Medulla oblongata (tissue), 1 donor: Measurements from ENCODE around the gene WWC2.

Experiments
- DNase-seq: peaks from one replicate; pipeline ENCODE4 v3.0.0-alpha.2; 2015; ENCODE audit errors: extremely low spot score

The WWC2 gene

GRCh38 chr4:183256756-183257385 is 157.8 kb downstream of the WWC2 start:
- DNase-seq: peak; percentile 76

DNA sequence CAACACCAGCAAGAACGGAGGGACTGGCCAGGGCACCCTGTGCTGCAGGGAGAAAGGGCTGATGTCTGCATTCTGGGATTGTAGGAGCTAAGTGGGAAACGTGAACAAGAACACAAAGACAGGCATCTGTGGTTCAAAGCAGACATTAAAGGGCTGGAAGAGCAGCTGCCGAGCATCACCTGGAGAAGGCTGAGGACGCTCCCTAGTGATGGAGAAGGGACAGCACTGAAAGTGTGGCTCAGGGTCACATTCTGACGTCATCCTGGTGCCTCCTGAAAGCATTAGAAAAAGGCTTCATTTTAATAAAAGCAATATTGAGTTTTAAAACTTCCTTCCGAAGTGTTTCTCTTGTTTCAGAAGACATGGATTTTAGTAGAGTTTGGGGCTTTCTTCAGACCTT is 158.8 kb downstream of the WWC2 start:
- no peak for DNase-seq

GRCh38 chr4:183260491-183261151 is 161.6 kb downstream of the WWC2 start:
- DNase-seq: no peak

- DNase-seq: peak; percentile 94
Measured at GRCh38 chr4:183261953-183262775, 163.1 kb downstream of the WWC2 start.

DNA sequence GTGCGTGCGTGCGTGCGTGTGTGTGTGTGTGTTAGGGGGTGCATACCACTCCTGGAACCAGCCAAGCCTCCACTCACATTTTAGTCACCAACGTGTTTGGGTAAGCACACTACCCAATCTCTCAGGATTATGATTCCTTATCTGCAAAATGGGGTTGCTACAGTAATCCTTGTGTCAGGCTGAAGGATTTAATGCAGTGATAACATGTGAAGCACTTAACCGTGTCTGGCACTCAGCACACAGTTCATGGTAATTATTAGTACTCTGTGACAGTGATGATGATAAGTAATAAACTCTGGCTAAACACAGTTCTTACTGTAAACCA is 163.7 kb downstream of the WWC2 start:
- no peak for DNase-seq

DNA sequence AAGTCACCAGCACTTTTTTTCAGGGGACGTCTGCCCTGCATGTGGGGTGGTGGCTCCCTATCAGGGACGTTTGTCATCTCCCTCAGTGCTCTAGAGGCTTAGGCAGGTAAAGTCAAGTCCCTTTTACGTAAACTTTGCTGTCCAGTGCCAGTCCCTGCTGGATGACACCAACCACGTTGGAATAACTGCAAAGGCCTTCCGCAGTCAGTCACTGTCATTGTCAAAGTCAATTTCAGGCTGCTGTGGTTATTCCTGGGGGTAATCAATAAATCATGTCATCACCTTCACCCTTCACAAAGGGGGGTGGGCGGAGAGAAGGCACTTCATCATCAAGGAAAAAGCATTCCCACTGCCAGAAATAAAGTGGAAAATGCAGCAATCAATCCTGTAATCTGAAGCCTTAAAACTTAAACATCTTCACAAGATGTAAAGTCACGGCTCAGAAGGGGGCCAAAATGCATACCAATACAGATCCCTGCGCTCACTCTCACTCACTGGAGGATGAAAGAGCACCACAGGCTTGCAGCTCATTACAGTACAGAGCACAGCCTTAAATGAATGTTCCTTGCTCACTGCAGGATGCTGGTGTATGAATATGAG is 164.8 kb downstream of the WWC2 start:
- DNase-seq: no peak

- DNase-seq: no peak
Measured at GRCh38 chr4:183264614-183265013, 165.6 kb downstream of the WWC2 start.

GRCh38 chr4:183266371-183266770 is 167.3 kb downstream of the WWC2 start:
- no peak for DNase-seq

- no peak for DNase-seq
Measured at GRCh38 chr4:183268556-183268955, 169.5 kb downstream of the WWC2 start.

- no peak for DNase-seq
Measured at GRCh38 chr4:183272384-183272783, 173.3 kb downstream of the WWC2 start.

DNA sequence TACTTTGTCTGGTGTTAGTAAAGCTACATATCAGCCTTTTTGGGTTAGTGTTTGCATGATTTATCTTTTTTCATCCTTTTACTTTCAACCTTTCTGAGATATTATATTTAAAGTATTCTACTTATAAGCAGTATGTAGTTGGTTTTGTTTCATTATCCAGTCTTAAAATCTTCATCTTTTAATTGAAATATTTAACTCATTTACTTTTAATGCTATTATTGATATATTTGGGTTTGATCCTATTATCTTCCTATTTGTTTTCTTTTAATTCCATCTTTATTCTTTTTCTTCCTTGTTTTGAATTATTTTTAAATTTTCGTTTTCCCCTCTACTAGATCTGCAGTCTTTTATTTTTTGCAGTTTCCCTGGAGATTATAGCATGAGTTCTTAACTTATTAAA is 177.0 kb downstream of the WWC2 start:
- DNase-seq: no peak

DNA sequence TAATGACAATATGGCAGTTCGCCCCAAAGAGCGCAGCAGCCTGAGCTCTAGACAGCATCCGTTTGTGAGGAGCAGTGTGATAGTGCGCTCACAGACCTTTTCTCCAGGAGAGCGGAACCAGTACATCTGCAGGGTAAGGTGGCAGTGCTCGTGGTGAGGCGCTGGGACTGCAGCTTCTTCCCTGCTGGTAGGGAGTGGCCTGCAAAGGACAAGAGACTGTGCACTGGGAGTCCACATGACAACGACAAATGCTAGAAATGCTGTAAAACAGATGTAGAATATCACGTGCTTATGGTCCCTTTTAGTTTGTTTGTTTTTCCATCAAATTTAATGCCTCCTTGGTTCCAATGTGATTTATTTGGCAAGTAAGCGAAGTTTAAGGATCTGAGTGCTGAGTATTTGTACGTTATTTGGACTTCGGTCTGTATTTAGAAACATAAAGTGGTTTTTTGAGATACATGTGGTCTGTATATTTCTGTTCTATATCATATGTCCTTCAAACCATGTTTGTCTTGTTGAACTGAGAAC is 185.3 kb downstream of the WWC2 start:
- no peak for DNase-seq

GRCh38 chr4:183284965-183285364 is 185.9 kb downstream of the WWC2 start:
- no peak for DNase-seq

GRCh38 chr4:183285886-183286285 is 186.8 kb downstream of the WWC2 start:
- DNase-seq: no peak

DNA sequence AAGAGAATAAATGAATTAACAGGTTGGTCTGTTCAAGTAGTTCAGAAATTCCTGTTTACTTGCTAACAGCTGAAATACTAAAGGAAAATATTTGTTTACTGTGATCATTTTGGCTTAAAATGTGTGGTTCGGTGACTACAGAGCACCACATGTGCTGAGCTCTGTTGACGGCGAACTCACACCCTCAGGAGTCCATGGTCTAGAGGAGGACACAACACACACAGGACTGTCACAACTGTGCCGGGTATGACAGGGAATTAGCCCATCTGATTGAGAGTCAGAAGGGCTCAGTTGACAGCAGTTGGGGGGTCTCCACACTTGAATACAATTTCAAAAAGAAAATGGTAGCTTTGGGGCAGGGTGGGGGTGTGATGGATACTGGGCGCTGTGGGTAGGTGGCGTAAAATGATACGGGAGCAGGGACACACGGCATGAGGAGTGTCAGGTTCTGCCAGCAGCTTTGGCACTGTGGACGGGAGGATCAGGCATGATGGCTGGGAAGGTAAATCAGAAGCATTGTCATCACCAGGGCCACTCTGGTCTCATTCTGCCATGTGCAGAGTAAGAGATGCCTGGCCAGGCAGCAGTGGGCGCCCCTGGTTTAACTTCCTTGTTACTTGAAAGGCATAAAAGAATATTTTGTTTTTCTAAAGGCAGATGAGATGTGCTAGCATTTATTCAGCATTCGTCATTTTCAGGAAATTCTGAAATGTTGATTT is 187.7 kb downstream of the WWC2 start:
- no peak for DNase-seq

GRCh38 chr4:183287309-183287659 is 188.2 kb downstream of the WWC2 start:
- DNase-seq: no peak

- no peak for DNase-seq
Measured at GRCh38 chr4:183287677-183288076, 188.6 kb downstream of the WWC2 start.

DNA sequence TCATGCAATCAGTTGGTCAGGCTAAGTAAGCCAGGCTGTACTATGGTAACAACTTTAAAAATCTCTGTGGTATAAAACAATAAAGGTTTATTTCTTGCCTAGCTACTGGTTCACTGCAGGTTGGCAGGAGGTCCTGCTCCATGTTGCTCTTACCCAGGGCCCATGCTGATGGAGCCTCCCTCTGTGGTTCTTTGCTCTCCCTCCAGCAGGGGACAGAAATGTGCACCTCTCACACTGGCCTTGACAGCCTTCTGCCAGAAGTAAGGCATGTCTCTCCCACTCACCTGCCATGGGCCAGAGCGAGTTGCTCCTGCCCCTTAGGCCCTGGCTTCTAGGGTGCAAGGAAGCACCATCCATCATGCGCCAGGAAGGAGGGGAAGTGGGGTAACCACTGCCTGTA is 189.9 kb downstream of the WWC2 start:
- no peak for DNase-seq

GRCh38 chr4:183289688-183290087 is 190.6 kb downstream of the WWC2 start:
- no peak for DNase-seq

DNA sequence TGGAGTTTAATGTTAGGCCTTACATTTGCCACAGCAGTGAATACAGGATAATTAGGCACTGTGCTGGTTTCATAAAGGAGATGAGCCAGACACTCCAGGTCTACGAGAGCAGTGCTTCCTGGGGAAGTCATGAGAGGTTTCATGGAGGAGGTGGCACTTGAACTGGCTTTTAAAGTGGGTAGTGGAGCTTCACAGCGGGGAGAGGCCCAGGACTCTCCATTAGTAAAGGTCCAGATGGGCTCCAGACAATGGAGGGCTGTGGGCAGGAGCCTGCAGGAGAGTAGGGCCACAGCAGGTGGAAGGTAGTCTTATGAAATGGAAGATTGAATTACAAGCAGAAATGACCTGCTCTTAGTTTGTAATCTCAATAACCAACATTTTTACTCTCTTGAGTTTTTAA is 192.0 kb downstream of the WWC2 start:
- no peak for DNase-seq

GRCh38 chr4:183295711-183296110 is 196.7 kb downstream of the WWC2 start:
- DNase-seq: no peak

DNA sequence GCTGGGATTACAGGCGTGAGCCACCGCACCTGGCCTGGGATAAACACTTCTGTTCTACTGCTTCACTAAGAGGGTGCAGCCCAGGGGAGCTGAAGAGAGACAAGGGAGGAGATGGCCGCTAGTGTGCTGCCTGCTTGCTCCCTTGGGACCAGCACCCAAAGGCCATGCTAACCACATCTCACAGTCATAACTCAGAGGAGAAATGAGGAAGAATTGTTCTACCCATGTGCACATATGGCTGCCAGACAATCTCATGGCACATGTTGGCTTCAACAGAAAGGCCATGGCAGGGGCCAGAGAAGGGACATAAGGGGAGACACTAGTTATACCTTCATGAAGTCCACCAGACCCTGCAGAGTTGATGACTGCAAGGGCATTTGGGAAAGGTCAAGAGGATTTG is 198.6 kb downstream of the WWC2 start:
- DNase-seq: no peak
